DMS53 (cell line): ENCODE measurements around the gene TFDP3.

Experiments used
- DNase-seq: peaks from one replicate; lab custom pipeline; 2025; lab: John Stamatoyannopoulos, UW

TFDP3 gene, protein sequence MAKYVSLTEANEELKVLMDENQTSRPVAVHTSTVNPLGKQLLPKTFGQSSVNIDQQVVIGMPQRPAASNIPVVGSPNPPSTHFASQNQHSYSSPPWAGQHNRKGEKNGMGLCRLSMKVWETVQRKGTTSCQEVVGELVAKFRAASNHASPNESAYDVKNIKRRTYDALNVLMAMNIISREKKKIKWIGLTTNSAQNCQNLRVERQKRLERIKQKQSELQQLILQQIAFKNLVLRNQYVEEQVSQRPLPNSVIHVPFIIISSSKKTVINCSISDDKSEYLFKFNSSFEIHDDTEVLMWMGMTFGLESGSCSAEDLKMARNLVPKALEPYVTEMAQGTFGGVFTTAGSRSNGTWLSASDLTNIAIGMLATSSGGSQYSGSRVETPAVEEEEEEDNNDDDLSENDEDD

DNA sequence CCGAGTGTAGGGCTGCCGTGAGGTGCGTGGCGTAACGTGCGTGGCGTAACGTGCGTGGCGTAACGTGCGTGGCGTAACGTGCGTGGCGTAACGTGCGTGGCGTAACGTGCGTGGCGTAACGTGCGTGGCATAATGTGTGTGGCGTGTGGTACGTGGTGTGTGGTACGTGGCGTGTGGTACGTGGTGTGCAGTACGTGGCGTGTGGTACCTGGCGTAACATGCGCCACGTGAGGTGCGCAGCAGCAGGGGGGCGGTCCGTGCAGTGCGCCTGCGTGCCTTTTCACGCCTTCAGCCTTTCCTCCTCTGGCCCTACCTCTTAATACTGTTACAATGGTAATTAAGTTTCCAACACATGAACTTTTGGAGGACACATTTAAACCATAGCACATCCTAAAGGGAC, at the start of gene TFDP3:
TFDP3 (minus strand) TSS at position 26 of the 400 bp plus-strand sequence. CDS start 95 bp downstream, outside the sequence.
- DNase-seq, result no peak

DNA sequence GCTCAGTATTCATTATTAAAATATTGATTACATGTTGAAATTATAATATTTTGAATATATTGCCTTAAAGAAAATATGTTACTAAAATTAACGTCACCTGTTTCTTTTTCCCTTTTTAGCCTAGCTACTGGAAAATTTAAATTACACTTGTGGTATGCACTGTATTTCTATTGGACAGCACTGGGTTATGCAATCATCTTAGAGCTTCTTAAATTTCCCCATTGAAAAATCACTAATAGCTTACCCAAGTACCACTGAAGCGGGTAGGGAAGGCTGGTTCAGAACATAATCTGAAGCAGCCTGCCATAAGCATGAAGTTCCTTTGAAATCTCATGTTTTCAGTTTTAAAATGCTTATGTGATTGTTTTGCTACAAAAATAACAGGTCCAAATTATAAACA, 49.5 kb upstream of the TFDP3 start:
- DNase-seq, result no peak

DNA sequence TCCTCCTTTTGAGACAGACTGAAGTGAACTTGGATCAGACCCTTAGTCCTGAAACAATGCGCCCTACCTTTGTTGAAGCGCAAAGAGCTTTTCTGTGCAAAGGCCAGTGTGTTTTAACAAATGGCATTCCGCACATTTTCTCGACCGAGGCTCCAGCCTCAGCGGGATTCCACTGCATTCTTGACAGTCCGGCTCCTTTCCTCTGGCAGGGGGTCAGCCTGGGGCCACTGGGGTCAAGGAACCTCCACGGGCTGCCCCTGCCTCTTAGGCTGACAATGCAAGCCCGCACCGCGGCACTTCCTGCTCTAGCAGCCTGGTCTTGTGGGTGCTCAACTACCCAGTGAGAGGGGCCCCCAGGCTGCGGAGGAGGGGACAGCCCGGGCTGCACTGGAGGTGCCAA, 47.2 kb upstream of the TFDP3 start:
- DNase-seq, result no peak

GRCh38 chrX:133258481-133258880, 40.3 kb upstream of the TFDP3 start:
- no peak for DNase-seq

DNA sequence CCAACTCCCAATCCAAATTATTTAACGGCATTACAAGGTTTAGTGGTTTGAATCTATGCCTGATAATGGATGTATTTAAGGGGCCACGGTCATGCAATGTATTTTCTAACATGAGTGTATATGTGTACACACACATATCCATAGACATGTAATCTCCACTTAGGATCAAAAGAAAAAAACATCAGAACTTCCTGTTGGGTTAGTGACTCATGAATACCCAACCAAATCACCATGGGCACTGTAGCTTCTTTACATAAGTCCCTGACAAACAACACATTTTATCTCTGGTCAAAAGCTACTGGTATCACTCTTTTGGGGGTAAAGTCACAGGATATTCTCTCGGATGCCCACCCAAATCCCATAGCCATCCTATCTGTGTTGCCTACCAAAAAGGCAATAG, 36.5 kb upstream of the TFDP3 start:
- peak; percentile 94 for DNase-seq

DNA sequence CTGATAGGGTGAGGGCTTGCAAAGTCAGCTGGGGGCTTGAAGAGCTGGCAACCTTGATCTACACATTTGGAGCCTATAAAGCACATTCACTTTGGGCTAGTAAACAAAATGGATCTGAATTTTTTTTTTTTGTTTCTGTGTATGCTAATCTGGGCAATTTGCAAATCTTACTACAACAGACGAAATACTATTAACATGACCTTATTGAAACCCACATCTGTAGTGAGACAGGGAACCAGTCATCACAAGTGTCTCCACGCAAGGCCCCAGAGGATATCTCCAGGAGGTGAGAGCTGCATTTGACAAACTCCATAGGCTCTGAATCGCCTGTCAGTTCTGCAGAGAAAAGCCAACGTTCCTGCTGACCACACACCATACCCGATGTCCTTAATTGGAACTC, 33.0 kb upstream of the TFDP3 start:
- DNase-seq, result no peak

DNA sequence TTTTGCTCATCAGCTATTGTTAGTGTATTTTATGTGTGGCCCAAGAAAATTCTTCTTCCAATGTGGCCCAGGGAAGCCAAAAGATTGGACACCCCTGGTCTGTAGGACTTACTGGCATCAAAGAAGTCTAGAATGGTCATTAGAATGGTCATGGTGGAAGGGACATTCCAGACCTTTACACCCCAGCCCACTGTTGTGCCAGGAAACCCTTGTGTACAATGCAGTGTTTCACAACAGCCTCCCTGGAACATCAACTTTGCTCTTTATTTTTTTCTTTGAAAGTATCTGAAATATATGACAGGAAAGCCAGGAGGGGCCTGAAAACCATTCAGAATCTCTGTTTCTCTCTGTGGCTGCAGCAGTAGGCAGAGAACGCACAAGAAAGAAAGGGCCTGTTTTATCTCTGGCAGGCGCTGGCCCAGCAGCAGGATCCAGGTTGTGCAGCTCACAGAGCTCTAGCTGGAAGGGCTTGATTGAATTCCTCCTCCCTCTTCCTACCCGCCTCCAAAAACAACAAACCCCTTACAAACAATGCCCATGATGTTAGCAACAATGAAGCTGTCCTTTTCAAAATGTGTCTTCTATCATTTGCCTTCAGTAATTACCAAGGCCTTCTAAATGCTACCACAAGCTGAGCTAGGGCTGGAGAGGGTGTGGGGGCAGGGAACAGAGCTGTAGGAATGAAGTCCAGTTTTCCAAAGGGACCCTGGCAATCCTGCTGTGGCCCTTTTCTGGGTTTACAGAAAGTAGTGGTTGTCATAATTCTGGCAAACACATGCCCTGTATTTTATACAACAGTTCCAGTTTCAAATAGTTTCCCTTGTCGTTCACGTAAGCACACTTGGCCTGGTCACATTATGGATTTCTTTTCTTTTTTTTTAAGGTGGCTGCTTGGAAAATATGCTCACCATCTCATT, 32.3 kb upstream of the TFDP3 start:
- no peak for DNase-seq

- DNase-seq, result peak; percentile 60
Observed at GRCh38 chrX:133249266-133250058, 31.3 kb upstream of the TFDP3 start.

GRCh38 chrX:133248177-133248576, 30.0 kb upstream of the TFDP3 start:
- no peak for DNase-seq

DNA sequence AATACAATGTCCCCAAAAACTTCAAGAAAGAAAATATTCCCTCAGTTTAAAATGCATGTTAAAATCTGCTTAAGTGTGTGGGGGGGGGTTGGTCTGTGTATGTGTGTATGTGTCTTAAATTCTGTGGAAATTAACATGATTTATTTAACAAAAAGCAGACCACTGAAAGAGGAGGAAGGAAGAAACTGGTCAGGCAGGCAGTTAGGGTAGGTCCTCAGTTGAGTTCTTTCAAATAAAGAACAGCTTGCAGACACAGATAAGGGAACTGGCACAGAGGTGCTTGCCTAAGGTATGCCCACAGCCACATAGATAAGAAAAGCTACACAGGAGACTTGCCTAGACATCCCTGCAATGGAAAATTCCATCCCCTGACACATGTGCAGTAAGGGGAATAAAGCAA, 28.8 kb upstream of the TFDP3 start:
- no peak for DNase-seq

- DNase-seq, result no peak
Observed at GRCh38 chrX:133235830-133236229, 17.7 kb upstream of the TFDP3 start.

- no peak for DNase-seq
Observed at GRCh38 chrX:133232331-133232730, 14.2 kb upstream of the TFDP3 start.

DNA sequence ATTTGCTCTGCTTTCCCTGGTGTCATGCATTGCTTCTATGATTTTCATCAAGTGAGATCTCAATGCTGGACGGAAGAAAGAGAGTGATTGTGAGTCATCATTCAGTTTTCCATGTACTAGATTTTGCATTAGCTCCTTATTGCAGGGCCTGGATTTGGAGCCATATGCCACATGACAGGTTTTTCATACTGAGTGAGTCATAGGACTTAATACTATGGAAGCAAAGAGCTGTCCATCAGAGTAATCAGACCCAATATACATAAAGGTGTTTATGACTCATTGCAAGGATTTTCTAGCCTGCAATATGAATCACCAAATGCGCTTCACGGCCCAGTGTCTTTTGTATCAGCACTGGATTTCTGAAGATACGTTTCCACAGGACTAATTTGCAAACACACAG, 11.2 kb upstream of the TFDP3 start:
- DNase-seq, result peak; percentile 95

- DNase-seq, result peak; percentile 73
Observed at GRCh38 chrX:133215747-133216146, 2.4 kb downstream of the TFDP3 start.

- no peak for DNase-seq
Observed at GRCh38 chrX:133215017-133215416, 3.1 kb downstream of the TFDP3 start.

GRCh38 chrX:133214301-133214700, 3.9 kb downstream of the TFDP3 start:
- DNase-seq, result no peak

DNA sequence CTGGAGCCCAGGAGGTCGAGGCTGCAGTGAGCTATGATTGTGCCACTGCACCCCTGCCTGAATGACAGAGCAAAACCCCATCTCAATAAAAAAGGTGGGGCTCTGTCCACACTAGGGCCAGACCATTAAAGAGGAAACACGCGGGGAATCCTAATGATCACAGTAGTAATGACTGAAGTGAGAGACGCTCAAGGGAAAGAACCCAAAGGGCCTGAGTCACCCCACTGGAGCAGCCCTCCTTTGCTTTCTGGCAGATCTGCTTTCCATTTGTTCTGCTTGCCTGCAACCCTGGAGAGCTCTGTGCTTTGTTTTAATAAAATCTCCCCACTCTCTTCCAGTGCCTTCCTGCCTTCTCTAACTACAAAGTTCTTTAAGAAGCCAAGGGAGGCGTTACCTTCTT, 5.0 kb downstream of the TFDP3 start:
- DNase-seq, result no peak

DNA sequence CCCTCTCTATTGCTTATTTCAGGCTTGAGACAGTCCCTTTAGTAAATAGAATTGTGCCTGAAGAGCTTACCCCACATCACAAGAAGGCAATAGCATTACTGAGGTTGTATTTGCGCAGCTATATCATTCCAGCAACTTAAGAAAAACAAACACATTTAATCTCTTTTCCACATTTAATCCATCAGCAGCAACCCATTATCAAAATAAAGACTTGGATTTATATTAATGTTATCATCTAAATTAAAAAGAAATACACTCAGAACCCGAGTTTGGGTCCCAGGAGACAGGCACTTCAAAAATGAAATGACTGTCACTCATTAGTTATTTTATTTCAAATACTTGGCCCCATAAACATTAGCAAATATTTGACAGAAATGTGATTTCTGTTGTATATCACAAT, 10.4 kb downstream of the TFDP3 start:
- DNase-seq, result no peak

DNA sequence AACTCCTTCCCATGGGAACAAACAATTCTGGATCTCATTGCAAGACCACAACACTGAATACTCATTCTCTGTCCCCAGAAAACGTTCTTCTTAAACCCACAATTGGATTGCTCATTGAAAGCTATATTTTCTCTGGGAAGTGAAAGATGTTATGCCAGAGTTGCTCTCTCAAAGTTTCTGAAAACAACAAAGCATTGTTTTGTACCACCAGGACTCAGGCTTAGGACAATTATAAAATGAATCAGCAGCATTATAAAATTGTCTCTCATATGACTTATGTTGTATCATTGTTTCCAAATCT, 26.5 kb downstream of the TFDP3 start:
- no peak for DNase-seq

DNA sequence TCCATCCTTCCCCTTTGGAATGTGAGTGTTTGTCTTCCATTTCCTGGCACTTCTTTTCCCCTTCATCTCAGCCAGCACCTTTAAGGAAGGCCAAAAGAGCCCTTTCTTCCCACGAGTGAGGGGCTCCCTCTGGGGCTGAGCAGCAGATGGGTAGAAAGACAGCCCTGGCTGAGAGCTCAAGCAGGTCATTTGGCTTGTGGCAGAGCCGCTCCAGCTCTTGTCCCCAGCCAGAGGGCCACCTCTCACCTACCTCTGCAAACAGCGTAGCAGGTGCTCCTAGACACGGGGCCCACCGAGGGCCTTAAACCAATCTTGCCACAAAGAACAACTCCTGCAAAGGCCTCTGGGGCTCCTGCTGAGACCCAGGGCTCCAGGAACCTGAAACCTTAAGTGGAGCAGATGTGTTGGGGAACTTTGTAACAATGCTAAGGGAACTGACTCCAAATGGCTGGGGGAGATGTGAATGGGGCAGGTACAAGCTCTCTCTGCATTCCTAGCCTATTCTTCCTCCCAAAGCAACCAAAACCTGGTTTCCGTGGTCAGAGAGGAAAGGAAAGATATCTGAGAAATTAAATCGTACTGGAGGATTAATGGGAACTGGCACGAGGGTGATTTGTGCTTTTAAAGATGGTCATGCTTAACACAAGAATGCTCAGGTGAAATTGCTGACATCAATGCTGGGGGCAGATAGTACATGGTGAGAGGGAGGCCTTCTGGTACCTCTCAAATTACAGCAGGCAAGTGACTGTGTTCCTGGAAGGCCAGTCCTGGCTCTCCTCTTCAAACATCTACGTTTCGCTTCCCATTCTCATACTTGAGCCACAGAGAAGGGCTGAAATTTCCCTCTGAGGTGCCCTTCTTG, 27.0 kb downstream of the TFDP3 start:
- no peak for DNase-seq

DNA sequence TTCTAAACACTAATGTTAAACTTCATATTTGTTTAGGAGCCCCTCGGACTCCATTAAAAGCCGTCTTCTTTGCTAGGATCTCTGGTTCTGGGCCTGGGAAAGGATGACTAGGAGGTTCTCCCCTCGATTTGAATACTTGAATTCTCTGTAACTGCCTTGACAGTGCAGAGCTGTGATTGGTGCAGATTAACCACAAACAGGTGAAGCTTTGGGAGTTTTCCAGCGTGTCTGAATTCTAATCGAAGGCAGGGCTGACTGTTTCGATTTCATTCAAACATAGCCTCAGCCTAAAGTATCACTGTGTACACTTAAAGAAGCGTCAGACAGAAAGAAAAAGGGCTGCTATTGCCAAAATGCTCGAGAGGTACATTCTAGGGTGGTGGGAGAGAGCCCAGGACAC, 29.0 kb downstream of the TFDP3 start:
- no peak for DNase-seq

- no peak for DNase-seq
Observed at GRCh38 chrX:133188631-133189030, 29.5 kb downstream of the TFDP3 start.
